ENCODE data around the gene ZNF619. TPM values are rescaled to one million over a fixed set of nuclear protein-coding genes. Genes with fewer than 3 reads are reported as not detected.

Gene ZNF619
- total and polyA plus RNA-seq, 9 of the 15 experiments (the other 6 are each of a cell fraction or from before 2014, with no cell fraction given): 1.3 to 9.1 (median 6.3) TPM

- peak; percentile 76 for TF ChIP-seq ELF2 (CRISPR knock-in tag; IDR thresholded peaks at IDR 0.05)
- TF ChIP-seq NR4A1 (CRISPR knock-in tag; IDR thresholded peaks at IDR 0.05): no peak
- 0 out of 2 replicates have a peak, but pooled peaks have one; percentile 14 for TF ChIP-seq NR4A1 (tag; IDR thresholded peaks at IDR 0.05)
- TF ChIP-seq ZNF740 (CRISPR knock-in tag; IDR thresholded peaks at IDR 0.05): peak; percentile 72; the same call in 1 of the 2 replicates
- TF ChIP-seq ZNF740 (tag; IDR thresholded peaks at IDR 0.05): no peak
- TF ChIP-seq KDM5B (IDR thresholded peaks at IDR 0.05; ENCODE audit: insufficient replicate concordance, low read depth, low read length): peak; percentile 97
- TF ChIP-seq ZNF431 (CRISPR knock-in tag; IDR thresholded peaks at IDR 0.05): peak; percentile 83
- TF ChIP-seq DMBX1 (CRISPR knock-in tag; IDR thresholded peaks at IDR 0.05; ENCODE audit: borderline replicate concordance): peak; percentile 59; the same call in 1 of the 2 replicates
- peak; percentile 85; the same call in 1 of the 2 replicates for TF ChIP-seq MBD2 (IDR thresholded peaks at IDR 0.05; ENCODE audit: borderline replicate concordance, low read depth)
- no peak for TF ChIP-seq ZNF146 (CRISPR knock-in tag; IDR thresholded peaks at IDR 0.05; ENCODE audit: unreplicated experiment)
- peak; percentile 74; the same call in 1 of the 2 replicates for TF ChIP-seq CREB3L1 (IDR thresholded peaks at IDR 0.05; ENCODE audit: borderline replicate concordance, low read depth)
- TF ChIP-seq NUFIP1 (IDR thresholded peaks at IDR 0.05; ENCODE audit: partially characterized antibody): no peak
- TF ChIP-seq ARID2 (IDR thresholded peaks at IDR 0.05): 0 out of 2 replicates have a peak, but pooled peaks have one; percentile 17
- TF ChIP-seq BRF2 (IDR thresholded peaks at IDR 0.05; ENCODE audit: borderline replicate concordance, insufficient read depth, insufficient read length): no peak
- TF ChIP-seq RNF2 (IDR thresholded peaks at IDR 0.05): no peak
- peak in 1 of 2 experiments; percentile 6; a peak in 1 of 4 replicates for TF ChIP-seq RAD21 (CRISPR knock-in tag; conservative IDR thresholded peaks at IDR 0.05 in 1 of 2, IDR thresholded peaks at IDR 0.05 in 1 of 2)
- TF ChIP-seq TAF15 (IDR thresholded peaks at IDR 0.05; ENCODE audit: low read depth, low read length): no peak
- peak; percentile 79 for TF ChIP-seq HNRNPLL (IDR thresholded peaks at IDR 0.05; ENCODE audit: low read depth, low read length, poor library complexity, severe bottlenecking)
- TF ChIP-seq MXD1 (CRISPR knock-in tag; IDR thresholded peaks at IDR 0.05; ENCODE audit: borderline replicate concordance, poor library complexity, severe bottlenecking): peak; percentile 67
- peak; percentile 96 for TF ChIP-seq BRD9 (IDR thresholded peaks at IDR 0.05; ENCODE audit: low read depth, partially characterized antibody)
- TF ChIP-seq SLC30A9 (CRISPR knock-in tag; IDR thresholded peaks at IDR 0.05): no peak
- TF ChIP-seq PML (IDR thresholded peaks at IDR 0.05; ENCODE audit: low read length): peak; percentile 90
- TF ChIP-seq TBL1XR1 (IDR thresholded peaks at IDR 0.05; ENCODE audit: low read length in 2 of 2): peak in 1 of 2 experiments; percentile 68; a peak in 2 of 4 replicates
Measured at GRCh38 chr3:40456940-40457823, 19.7 kb upstream of the ZNF619 start, which contains the start of gene RPL14 (continued).

Data from K562 (cell line).